A673 (cell line): ENCODE data around the gene SLCO6A1. TPM values are rescaled to one million over a fixed set of nuclear protein-coding genes. Genes with fewer than 3 reads are reported as not detected.

Source experiments
- BruUV-seq: library from RNA; stranded (reverse); fragments of 400-500 nt; replicated peaks from 2 replicates; lab custom pipeline; 2021; lab: Mats Ljungman, UMichigan
- CTCF ChIA-PET: fragments of 300-600 bp; sonication (Branson Sonifier 250); formaldehyde crosslinking; loops from one replicate; lab custom pipeline; 2022; ENCODE audit warnings: antibody characterized with exemption; lab: Charles Lee
- POLR2A ChIA-PET: fragments of 300-600 bp; sonication (Branson Sonifier 250); formaldehyde crosslinking; loops from one replicate; lab custom pipeline; 2022; ENCODE audit warnings: antibody characterized with exemption; ENCODE audit not compliant: low non-redundant PET; lab: Charles Lee
- DNase-seq: peaks from one replicate; pipeline ENCODE4 v3.0.0-alpha.2; 2015; ENCODE audit warnings: low spot score
- H3K27ac ChIP-seq: fragments of 200-600 bp; sonication (generic); 2 replicates; pipeline ENCODE4 v1.5.1; 2016; ENCODE audit warnings: mixed run types, low read depth, mild to moderate bottlenecking, mixed read lengths, antibody characterized with exemption, low read length; ENCODE audit not compliant: poor library complexity, severe bottlenecking
- H3K27me3 ChIP-seq: fragments of 200-600 bp; sonication (generic); replicated peaks from 2 replicates; pipeline ENCODE4 v1.6.1; 2017; ENCODE audit warnings: mixed run types, low read depth, mild to moderate bottlenecking, mixed read lengths, antibody characterized with exemption, low read length; ENCODE audit not compliant: insufficient read depth, poor library complexity
- H3K36me3 ChIP-seq: fragments of 200-600 bp; sonication (generic); 2 replicates; pipeline ENCODE4 v1.6.1; 2016; ENCODE audit warnings: mixed run types, mild to moderate bottlenecking, mixed read lengths, antibody characterized with exemption, low read length; ENCODE audit not compliant: insufficient read depth, poor library complexity, severe bottlenecking
- H3K4me1 ChIP-seq: fragments of 200-600 bp; sonication (generic); 2 replicates; pipeline ENCODE4 v1.6.1; 2017; ENCODE audit warnings: mixed run types, mild to moderate bottlenecking, mixed read lengths, antibody characterized with exemption, low read length; ENCODE audit not compliant: insufficient read depth, poor library complexity, severe bottlenecking
- H3K4me3 ChIP-seq: fragments of 200-600 bp; sonication (generic); 2 replicates; pipeline ENCODE4 v1.5.1; 2016; ENCODE audit warnings: low read depth, mixed run types, mild to moderate bottlenecking, mixed read lengths, low read length; ENCODE audit not compliant: poor library complexity, severe bottlenecking
- H3K9me3 ChIP-seq: fragments of 200-600 bp; sonication (generic); 2 replicates; pipeline ENCODE4 v1.6.1; 2016; ENCODE audit warnings: mixed run types, low read depth, mild to moderate bottlenecking, mixed read lengths, antibody characterized with exemption, low read length; ENCODE audit not compliant: poor library complexity, severe bottlenecking
- CTCF ChIP-seq: fragments of 300-800, 200-600 bp; sonication (generic); conservative IDR thresholded peaks from 2 replicates; pipeline ENCODE4 v1.5.1; 2017; ENCODE audit warnings: low read depth, mild to moderate bottlenecking, antibody characterized with exemption, low read length, moderate library complexity, mixed read lengths
- EZH2 ChIP-seq: fragments of 200-600 bp; sonication (generic); IDR thresholded peaks from 2 replicates; pipeline ENCODE4 v1.6.1; 2017; ENCODE audit warnings: borderline replicate concordance, low read depth, mild to moderate bottlenecking, mixed read lengths, antibody characterized with exemption, low read length; ENCODE audit not compliant: poor library complexity, severe bottlenecking
- intact Hi-C: fragments of 100-400 bp; cut with micrococcal nuclease; formaldehyde crosslinking; loops from one replicate; pipeline ENCODE4 v1.10.0; 2022; ENCODE audit not compliant: unreplicated experiment
- total RNA-seq: library from RNA; stranded (reverse); gene quantifications from 2 replicates; pipeline ENCODE4 v1.2.3, GENCODE V29; 2021

SLCO6A1 gene
- total RNA-seq, 1 experiment from 2014 or later = not detected

- H3K4me3 ChIP-seq = no peak overlapping the region
- intact Hi-C loops = no loop called here
- H3K4me1 ChIP-seq = no peaks in the 10 kb centered on the region
- H3K27ac ChIP-seq = no peak overlapping the region
- no peak for DNase-seq
- H3K36me3 ChIP-seq = no peaks in the 10 kb centered on the region
- BruUV-seq = no TSS peak
- CTCF ChIA-PET = no interaction called here
- TF ChIP-seq CTCF (no peak), EZH2 (no peak)
- POLR2A ChIA-PET = no interaction called here
- H3K9me3 ChIP-seq = no peaks in the 10 kb centered on the region
- no peaks in the 10 kb centered on the region for H3K27me3 ChIP-seq
Observed at GRCh38 chr5:102375876-102376275, 122.9 kb downstream of the SLCO6A1 start.

- no peak overlapping the region for H3K4me3 ChIP-seq
- intact Hi-C loops = no loop called here
- ChIA-PET CTCF (no interaction called here), POLR2A (no interaction called here)
- DNase-seq = no peak
- BruUV-seq = no TSS peak
- H3K9me3 ChIP-seq = no peaks in the 10 kb centered on the region
- H3K27me3 ChIP-seq = no peaks in the 10 kb centered on the region
- no peak for TF ChIP-seq CTCF
- no peak for TF ChIP-seq EZH2
- no peaks in the 10 kb centered on the region for H3K4me1 ChIP-seq
- no peaks in the 10 kb centered on the region for H3K36me3 ChIP-seq
- H3K27ac ChIP-seq = no peak overlapping the region
Observed at GRCh38 chr5:102375272-102375671, 123.5 kb downstream of the SLCO6A1 start.

- Histone ChIP-seq H3K27me3 (no peaks in the 10 kb centered on the region), H3K36me3 (no peaks in the 10 kb centered on the region), H3K4me3 (no peak overlapping the region), H3K4me1 (no peaks in the 10 kb centered on the region), H3K27ac (no peak overlapping the region), H3K9me3 (no peaks in the 10 kb centered on the region)
- TF ChIP-seq CTCF (no peak), EZH2 (no peak)
- no TSS peak for BruUV-seq
- ChIA-PET POLR2A (no interaction called here), CTCF (no interaction called here)
- no peak for DNase-seq
- intact Hi-C loops = no loop called here
Observed at GRCh38 chr5:102368392-102368791, 130.4 kb downstream of the SLCO6A1 start.
